AG09309 (cell line): Measurements from ENCODE around the gene LRIT2.

Experiments used
- DNase-seq: peaks from one replicate; pipeline ENCODE4 v3.0.0-alpha.2; 2010; ENCODE audit warnings: low read depth
- H3K4me3 ChIP-seq: 2 replicates; pipeline ENCODE4 v1.5.1; 2011; ENCODE audit warnings: mild to moderate bottlenecking, low read depth, low read length, moderate library complexity; ENCODE audit not compliant: control insufficient read depth
- TF ChIP-seq, protein P1 (sequence below): IDR thresholded peaks from 2 replicates; pipeline ENCODE4 v1.5.1; 2011; ENCODE audit warnings: mild to moderate bottlenecking, low read depth, low read length, inconsistent platforms; ENCODE audit not compliant: insufficient read depth, control insufficient read depth; ENCODE audit errors: missing control alignments

The LRIT2 gene

DNA sequence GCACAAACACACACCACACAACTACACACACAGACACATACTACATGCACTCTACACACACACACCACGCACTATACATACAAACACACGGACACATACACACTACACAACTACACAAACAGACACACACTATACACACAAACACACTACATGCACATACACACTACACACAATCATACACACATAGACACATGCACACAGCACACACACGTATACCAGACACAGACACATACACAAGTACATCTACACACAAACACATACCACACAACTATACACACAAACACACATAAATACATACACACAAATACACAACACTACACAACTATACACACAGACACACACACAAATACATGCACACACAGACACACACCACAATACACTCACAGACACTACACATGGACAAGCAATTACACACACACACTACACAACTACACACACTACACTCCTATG is 47.2 kb downstream of the LRIT2 start:
- no peak overlapping the region for H3K4me3 ChIP-seq
- TF ChIP-seq, protein P1, sequence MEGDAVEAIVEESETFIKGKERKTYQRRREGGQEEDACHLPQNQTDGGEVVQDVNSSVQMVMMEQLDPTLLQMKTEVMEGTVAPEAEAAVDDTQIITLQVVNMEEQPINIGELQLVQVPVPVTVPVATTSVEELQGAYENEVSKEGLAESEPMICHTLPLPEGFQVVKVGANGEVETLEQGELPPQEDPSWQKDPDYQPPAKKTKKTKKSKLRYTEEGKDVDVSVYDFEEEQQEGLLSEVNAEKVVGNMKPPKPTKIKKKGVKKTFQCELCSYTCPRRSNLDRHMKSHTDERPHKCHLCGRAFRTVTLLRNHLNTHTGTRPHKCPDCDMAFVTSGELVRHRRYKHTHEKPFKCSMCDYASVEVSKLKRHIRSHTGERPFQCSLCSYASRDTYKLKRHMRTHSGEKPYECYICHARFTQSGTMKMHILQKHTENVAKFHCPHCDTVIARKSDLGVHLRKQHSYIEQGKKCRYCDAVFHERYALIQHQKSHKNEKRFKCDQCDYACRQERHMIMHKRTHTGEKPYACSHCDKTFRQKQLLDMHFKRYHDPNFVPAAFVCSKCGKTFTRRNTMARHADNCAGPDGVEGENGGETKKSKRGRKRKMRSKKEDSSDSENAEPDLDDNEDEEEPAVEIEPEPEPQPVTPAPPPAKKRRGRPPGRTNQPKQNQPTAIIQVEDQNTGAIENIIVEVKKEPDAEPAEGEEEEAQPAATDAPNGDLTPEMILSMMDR = no peak
- no peak for DNase-seq

DNA sequence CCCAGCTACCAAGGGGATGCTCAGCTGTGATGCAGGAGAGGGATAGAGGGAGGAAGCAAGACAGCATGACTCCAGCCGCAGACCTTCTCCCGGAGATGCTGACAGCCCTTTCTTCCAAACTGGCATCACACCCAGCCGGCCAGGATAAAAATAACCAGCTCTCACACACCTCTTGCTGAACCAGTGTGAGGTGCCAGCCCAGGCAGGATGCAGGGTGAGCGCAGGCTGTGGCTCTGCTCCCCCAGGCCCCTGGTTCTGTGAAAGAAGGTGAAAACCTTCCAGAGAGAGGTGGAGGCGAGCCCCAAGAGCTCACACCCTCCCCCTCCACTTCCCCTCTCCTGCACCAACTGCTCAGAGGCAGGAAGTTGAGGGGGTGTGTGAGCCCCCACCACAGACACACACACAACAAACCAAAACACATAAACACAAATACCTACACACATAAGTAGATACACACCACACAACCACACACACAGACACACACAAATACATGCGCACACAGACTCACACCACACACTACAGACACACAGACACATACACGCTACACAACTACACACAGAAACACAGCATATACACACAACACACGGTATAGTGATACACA is 47.7 kb downstream of the LRIT2 start:
- TF ChIP-seq, protein P1 = no peak
- no peak overlapping the region for H3K4me3 ChIP-seq
- DNase-seq = no peak

DNA sequence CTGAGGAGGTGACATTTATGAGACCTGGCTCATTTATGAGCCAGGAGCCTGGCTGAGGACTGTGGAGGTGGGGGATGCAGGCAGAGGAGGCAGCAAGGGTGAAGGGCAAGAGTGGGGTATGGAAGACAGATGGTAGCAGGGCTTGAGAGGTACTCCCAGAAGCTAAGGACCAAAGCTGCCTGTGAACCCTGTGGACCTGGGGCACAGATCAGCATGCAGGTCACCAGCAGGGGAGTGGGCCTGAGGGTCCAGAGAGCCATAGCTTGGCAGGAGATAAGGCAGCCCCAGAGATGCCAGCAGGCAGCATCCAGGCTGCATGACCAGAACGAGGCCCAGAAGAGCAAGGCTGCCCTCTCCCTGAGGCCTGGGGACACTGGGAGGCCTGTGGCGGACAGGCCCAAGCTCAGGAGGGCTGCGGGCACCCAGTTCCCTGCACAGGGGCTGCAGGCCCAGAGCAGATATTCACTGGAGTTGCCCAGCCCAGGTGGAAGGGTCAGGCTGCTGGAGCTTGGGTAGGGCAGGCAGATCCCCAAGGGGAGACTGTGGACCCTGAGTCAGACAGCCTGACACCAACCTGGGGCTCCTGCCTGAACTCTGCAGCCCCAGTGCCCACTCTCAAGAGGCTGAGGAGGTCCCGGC is 48.4 kb downstream of the LRIT2 start:
- TF ChIP-seq, protein P1 = no peak
- DNase-seq = no peak

DNA sequence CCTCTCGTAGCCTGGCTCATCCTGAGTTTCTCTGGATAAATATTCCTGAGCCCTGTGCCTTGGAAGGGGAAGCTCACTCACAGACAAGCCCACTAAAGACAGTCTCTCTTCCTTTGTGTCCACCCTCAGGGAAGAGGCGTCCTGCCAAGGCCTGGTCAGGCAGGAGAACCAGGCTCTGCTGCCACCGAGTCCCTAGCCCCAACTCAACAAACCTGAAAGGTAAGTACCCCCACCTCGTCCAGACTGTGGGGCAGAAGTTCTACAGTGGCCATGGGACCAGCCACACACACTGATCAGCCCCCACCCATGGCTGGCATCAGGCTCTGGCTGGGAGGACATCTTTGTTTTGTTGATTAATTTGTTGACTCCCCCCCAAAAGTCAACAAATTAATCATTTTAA is 49.0 kb downstream of the LRIT2 start:
- no peak overlapping the region for H3K4me3 ChIP-seq
- TF ChIP-seq, protein P1 = no peak
- DNase-seq = no peak

More for the DNA sequence above, 48.4 kb downstream of the LRIT2 start:
- no peak overlapping the region for H3K4me3 ChIP-seq

DNA sequence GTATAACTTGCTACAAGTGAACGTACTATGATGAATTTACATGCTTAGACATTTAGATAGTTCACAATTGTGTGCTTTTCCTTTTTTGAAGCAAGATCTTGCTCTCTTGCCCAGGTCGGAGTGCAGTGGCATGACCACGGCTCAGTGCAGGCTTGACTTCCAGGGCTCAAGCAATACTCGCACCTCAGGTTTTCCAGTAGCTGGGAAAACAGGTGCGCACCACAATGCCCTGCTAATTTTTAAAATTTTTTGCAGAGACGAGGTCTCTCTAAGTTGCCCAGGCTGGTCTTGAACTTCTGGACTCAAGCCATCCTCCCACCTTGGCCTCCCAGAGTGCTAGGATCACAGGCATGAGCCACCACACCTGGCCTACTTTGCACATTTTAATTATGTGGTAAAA is 49.9 kb downstream of the LRIT2 start:
- no peak for DNase-seq
- H3K4me3 ChIP-seq = no peak overlapping the region
- TF ChIP-seq, protein P1 = no peak

DNA sequence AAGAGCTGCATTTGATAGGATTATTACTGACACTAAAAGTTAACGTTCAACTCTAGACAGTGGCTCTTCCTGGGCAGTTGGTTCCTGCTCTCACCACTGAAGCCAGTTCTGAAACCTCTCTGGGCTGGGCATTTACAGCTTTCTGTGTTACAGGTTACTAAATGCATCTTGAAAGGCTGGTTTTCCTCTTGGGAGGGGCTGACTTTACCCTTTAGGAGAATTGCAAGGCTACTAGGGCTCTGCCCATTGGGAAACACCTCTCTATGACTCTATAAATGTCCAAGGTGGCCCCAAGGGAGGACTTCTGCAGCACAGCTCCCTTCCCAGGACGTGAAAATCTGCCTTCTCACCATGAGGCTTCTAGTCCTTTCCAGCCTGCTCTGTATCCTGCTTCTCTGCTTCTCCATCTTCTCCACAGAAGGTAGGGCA is 51.8 kb downstream of the LRIT2 start, which contains the start of gene GPR15LG:
Gene GPR15LG, plus strand, starts transcription at position 301 of the 429 bp plus-strand sequence. Its CDS starts 51 bp downstream, at position 352.
- no peak for DNase-seq
- H3K4me3 ChIP-seq = no peak within 1 kb of the TSS
- TF ChIP-seq, protein P1 = no peak
